HG03103 (cell line): ENCODE measurements around the gene CCDC102A.

Experiments
- ATAC-seq: cut with Tn5 transposase; IDR thresholded peaks from one replicate; pipeline ENCODE4 v1.9.1; 2021; ENCODE audit warnings: low read depth; ENCODE audit not compliant: unreplicated experiment

Gene CCDC102A

GRCh38 chr16:57468346-57468745 is 68.0 kb downstream of the CCDC102A start:
- ATAC-seq = no peak

DNA sequence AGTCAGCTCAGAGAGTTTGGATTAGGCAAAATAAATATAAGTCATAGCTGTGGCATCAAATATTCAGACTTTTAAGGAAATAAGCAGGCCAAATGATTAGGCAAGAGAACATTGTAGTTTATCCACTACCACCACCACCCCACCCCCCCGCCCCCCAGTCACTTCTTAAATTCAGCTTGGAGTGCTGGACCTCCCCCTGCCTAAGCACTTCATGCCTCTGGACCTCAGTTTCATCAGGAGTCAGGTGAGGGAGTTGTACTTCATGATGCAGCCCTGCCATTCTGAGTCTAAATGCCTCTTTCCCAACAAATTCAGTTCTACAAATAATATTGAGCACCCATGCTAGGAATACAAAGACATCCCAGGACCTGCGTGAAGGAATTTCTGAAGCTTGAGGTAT is 71.8 kb downstream of the CCDC102A start:
- no peak for ATAC-seq

GRCh38 chr16:57462978-57463362 is 73.4 kb downstream of the CCDC102A start:
- no peak for ATAC-seq

DNA sequence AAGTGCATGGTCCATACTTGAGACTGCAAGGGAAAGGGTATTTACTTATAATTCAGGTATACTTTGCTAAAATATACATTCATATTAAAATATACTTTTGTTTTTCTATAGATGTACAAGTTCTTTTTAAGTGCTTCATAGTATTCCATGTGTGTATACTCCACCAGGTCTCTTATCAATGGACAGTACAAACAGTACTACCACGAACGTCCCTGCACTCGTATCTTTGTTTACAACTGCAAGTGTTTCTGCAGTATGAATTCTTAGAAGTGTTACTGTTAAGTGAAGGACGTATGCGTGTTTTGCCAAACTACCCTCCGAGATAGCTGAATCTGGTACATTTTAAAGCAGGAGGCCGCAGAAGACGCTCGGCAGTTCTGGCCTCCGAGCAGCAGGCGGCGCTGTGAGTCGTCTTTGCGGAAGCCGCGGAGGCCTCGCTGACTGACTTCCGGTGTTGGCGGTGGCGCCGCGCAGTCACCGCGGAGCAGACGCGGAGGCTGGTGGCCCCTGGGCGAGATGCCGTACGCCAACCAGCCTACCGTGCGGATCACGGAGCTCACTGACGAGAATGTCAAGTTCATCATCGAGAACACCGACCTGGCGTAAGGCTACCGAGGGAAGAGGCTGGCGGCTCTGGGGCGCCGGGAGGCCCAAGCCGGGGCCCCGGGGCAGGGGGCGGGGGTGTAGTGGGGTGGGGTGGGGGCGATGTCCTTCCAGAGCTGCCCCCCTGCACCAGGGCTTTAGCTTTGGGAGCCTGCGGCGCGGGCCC is 74.0 kb downstream of the CCDC102A start, which contains the start of gene POLR2C:
Gene POLR2C, plus strand, starts transcription at position 471 of the 769 bp plus-strand sequence. Its CDS starts 46 bp downstream, at position 517.
- ATAC-seq = peak; percentile 85
